HCT116 (cell line): Measurements from ENCODE around the gene SLC38A3.

Source experiments
- ATF3 ChIP-seq: IDR thresholded peaks from 2 replicates; pipeline ENCODE4 v1.6.1; 2012
- CTCF ChIP-seq, 3 experiments: fragments of 200-600 bp in 1 of 3; sonication (generic) in 1 of 3; IDR thresholded peaks in 2 of 3; conservative IDR thresholded peaks in 1 of 3; 2 replicates each; pipeline ENCODE4 v1.5.1; 2012 to 2017; ENCODE audit warnings: low read depth in 2 of 3, low read length in 2 of 3, antibody characterized with exemption in 1 of 3, borderline replicate concordance in 1 of 3, control low read depth in 1 of 3, mild to moderate bottlenecking in 1 of 3, mixed read lengths in 1 of 3, mixed run types in 1 of 3, moderate library complexity in 1 of 3; ENCODE audit not compliant: insufficient read depth in 1 of 3
- EZH2phosphoT487 ChIP-seq: fragments of 200-600 bp; IDR thresholded peaks from 2 replicates; pipeline ENCODE4 v1.6.1; 2018; ENCODE audit warnings: antibody characterized with exemption, borderline replicate concordance
- POLR2A ChIP-seq: IDR thresholded peaks from 2 replicates; pipeline ENCODE4 v1.7.0; 2011; ENCODE audit warnings: borderline replicate concordance; ENCODE audit not compliant: insufficient read depth, insufficient read length; ENCODE audit errors: extremely low read depth
- POLR2AphosphoS5 ChIP-seq: IDR thresholded peaks from 2 replicates; pipeline ENCODE4 v1.6.1; 2011; ENCODE audit warnings: mild to moderate bottlenecking, low read depth, low read length, moderate library complexity
- TCF7L2 ChIP-seq: IDR thresholded peaks from 2 replicates; pipeline ENCODE4 v1.7.0; 2011; ENCODE audit warnings: borderline replicate concordance, inconsistent platforms; ENCODE audit not compliant: insufficient read depth, insufficient read length; ENCODE audit errors: extremely low read depth

GRCh38 chr3:50163572-50164455 lies 41.3 kb upstream of the SLC38A3 start:
- TF ChIP-seq CTCF (IDR thresholded peaks at IDR 0.05 in 2 of 3, conservative IDR thresholded peaks at IDR 0.05 in 1 of 3; ENCODE audit: borderline replicate concordance in 1 of 3, insufficient read depth in 1 of 3, low read depth in 2 of 3, low read length in 2 of 3) (no peak), POLR2AphosphoS5 (no peak), ATF3 (no peak), TCF7L2 (no peak), EZH2phosphoT487 (no peak), POLR2A (no peak)
